B cell (primary cell): ENCODE results near the gene IL4R. TPM values are rescaled to one million over a fixed set of nuclear protein-coding genes. Genes with fewer than 3 reads are reported as not detected.

ENCODE experiments used
- ATAC-seq: fragments of 200-7000 bp; cut with Tn5 transposase; one replicate; pipeline ENCODE4 v1.10.0; 2021; ENCODE audit warnings: low read depth, mild to moderate bottlenecking, moderate number of reproducible peaks, moderate library complexity
- CTCF ChIA-PET: fragments of 350-600 bp; sonication (Branson Sonifier 250); formaldehyde crosslinking; loops from one replicate; lab custom pipeline; 2021; ENCODE audit warnings: antibody characterized with exemption, inconsistent platforms; lab: Charles Lee
- POLR2A ChIA-PET: fragments of 350-600 bp; sonication (Branson Sonifier 250); formaldehyde crosslinking; loops from one replicate; lab custom pipeline; 2021; ENCODE audit warnings: antibody characterized with exemption; lab: Charles Lee
- DNase-seq: peaks from one replicate; pipeline ENCODE4 v3.0.0; 2013
- H2AFZ ChIP-seq: 2 replicates; pipeline ENCODE4 v1.6.1; 2012; ENCODE audit warnings: mild to moderate bottlenecking, low read depth, low read length; ENCODE audit not compliant: insufficient read depth, poor library complexity, severe bottlenecking
- H3K27ac ChIP-seq, 2 donors: 1 replicate in 1 of 2; 2 replicates in 1 of 2; pipeline ENCODE4 v1.5.1; 2012 to 2013; ENCODE audit warnings: low read length in 2 of 2, mild to moderate bottlenecking in 2 of 2, moderate library complexity in 1 of 2
- H3K27me3 ChIP-seq, 4 experiments: fragments of 200-600 bp in 1 of 4; sonication (generic) in 1 of 4; replicated peaks in 1 of 4; 1 replicate in 2 of 4; 2 replicates in 2 of 4; pipeline versions ENCODE4 v1.6.1 to v1.7.0; 2013 to 2016; ENCODE audit warnings: low read length in 3 of 4, mild to moderate bottlenecking in 2 of 4, mixed read lengths in 1 of 4, moderate library complexity in 1 of 4; ENCODE audit not compliant: insufficient read depth in 4 of 4, control insufficient read depth in 3 of 4; ENCODE audit errors: control extremely low read depth in 1 of 4
- H3K36me3 ChIP-seq, 2 experiments: replicated peaks in 1 of 2; 1 replicate in 1 of 2; 2 replicates in 1 of 2; pipeline versions ENCODE4 v1.6.1 to v1.7.1; 2013; ENCODE audit warnings: low read length in 1 of 2; ENCODE audit not compliant: insufficient read depth in 2 of 2, control insufficient read depth in 1 of 2; ENCODE audit errors: control extremely low read depth in 1 of 2, extremely low read depth in 1 of 2
- H3K4me1 ChIP-seq, 2 donors: fragments of 200-600 bp in 1 of 2; sonication (generic) in 1 of 2; 1 replicate in 1 of 2; 2 replicates in 1 of 2; pipeline versions ENCODE4 v1.5.1 to v1.6.1; 2013 to 2017; ENCODE audit warnings: low read length in 2 of 2; ENCODE audit not compliant: control insufficient read depth in 2 of 2, insufficient read depth in 2 of 2
- H3K4me2 ChIP-seq: replicated peaks from 2 replicates; pipeline ENCODE3; 2012; ENCODE audit warnings: mild to moderate bottlenecking, low read depth, low read length; ENCODE audit not compliant: poor library complexity, severe bottlenecking
- H3K4me3 ChIP-seq, 5 experiments: fragments of 200-600 bp in 1 of 5; sonication (generic) in 1 of 5; 1 replicate in 3 of 5; 2 replicates in 2 of 5; pipeline versions ENCODE4 v1.5.1 to v1.7.0; 2011 to 2016; ENCODE audit warnings: low read length in 4 of 5, mild to moderate bottlenecking in 4 of 5, low read depth in 2 of 5, control low read depth in 1 of 5, moderate library complexity in 1 of 5; ENCODE audit not compliant: insufficient read depth in 1 of 5; ENCODE audit errors: control extremely low read depth in 1 of 5, extremely low read depth in 1 of 5
- H3K79me2 ChIP-seq: fragments of 200-600 bp; sonication (generic); one replicate; pipeline ENCODE4 v1.6.0; 2016; ENCODE audit warnings: low read length; ENCODE audit not compliant: control insufficient read depth, insufficient read depth
- H3K9ac ChIP-seq: fragments of 200-600 bp; sonication (generic); 2 replicates; pipeline ENCODE4 v1.6.1; 2017; ENCODE audit warnings: mild to moderate bottlenecking, low read length, moderate library complexity
- H3K9me3 ChIP-seq, 3 donors: one replicate each; pipeline versions ENCODE4 v1.6.1 to v1.7.1; 2013; ENCODE audit warnings: low read length in 2 of 3; ENCODE audit not compliant: control insufficient read depth in 2 of 3, insufficient read depth in 1 of 3; ENCODE audit errors: control extremely low read depth in 1 of 3
- H4K20me1 ChIP-seq: 2 replicates; pipeline ENCODE4 v1.6.0; 2012; ENCODE audit warnings: mild to moderate bottlenecking, low read length; ENCODE audit not compliant: insufficient read depth, control insufficient read depth, poor library complexity, severe bottlenecking
- H3K27ac Mint-ChIP-seq: one replicate; pipeline ENCODE4 v1.8.0; 2021; ENCODE audit warnings: mixed read lengths
- H3K27me3 Mint-ChIP-seq: one replicate; pipeline ENCODE4 v1.8.0; 2021; ENCODE audit warnings: mixed read lengths
- H3K4me1 Mint-ChIP-seq: one replicate; pipeline ENCODE4 v1.8.0; 2021; ENCODE audit warnings: mixed read lengths
- H3K4me3 Mint-ChIP-seq: one replicate; pipeline ENCODE4 v1.8.0; 2021; ENCODE audit warnings: mixed read lengths
- H3K9me3 Mint-ChIP-seq: one replicate; pipeline ENCODE4 v1.8.0; 2022; ENCODE audit warnings: mixed read lengths; ENCODE audit not compliant: insufficient read depth
- CTCF ChIP-seq: fragments of 200-600 bp; IDR thresholded peaks from one replicate; pipeline ENCODE4 v1.8.0; 2022; ENCODE audit warnings: antibody characterized with exemption, mild to moderate bottlenecking
- EZH2 ChIP-seq: IDR thresholded peaks from 2 replicates; pipeline ENCODE4 v1.6.1; 2012; ENCODE audit warnings: borderline replicate concordance, low read depth, mild to moderate bottlenecking, moderate library complexity, low read length; ENCODE audit not compliant: insufficient read depth, poor library complexity, severe bottlenecking
- WGBS: methylation state at CpG from one replicate; pipeline ENCODE4 v1.1.5; 2013; ENCODE audit warnings: missing lambda C conversion rate; ENCODE audit not compliant: insufficient coverage; 5-methylcytosine and 5-hydroxymethylcytosine counted together
- intact Hi-C: fragments of 100-400 bp; cut with micrococcal nuclease; formaldehyde crosslinking; loops from one replicate; pipeline ENCODE4 v1.10.0; 2022
- polyA plus RNA-seq: library from polyadenylated mRNA; depleted of rRNA; stranded (reverse); fragments of >200 nt; gene quantifications from 2 replicates; pipeline ENCODE4 v1.2.3, GENCODE V29; 2012
- total RNA-seq, 2 donors: library from RNA; stranded (reverse); fragments of 120-200 nt in 1 of 2; gene quantifications; 1 replicate in 1 of 2; 2 replicates in 1 of 2; pipeline versions ENCODE4 v1.2.3 to v1.2.4, GENCODE V29; 2013 to 2022

IL4R gene
- total and polyA plus RNA-seq, 2 donors (not counting 1 experiment from before 2014, with no cell fraction given) = 311 to 966 TPM

- CTCF ChIA-PET = interaction anchor here (0.7 to 1.5 kb wide), 4 partner anchors 13 to 88 kb away, joined by 3 to 7 read pairs (median 4); no protein-coding TSS in a partner anchor
- Histone ChIP-seq H3K36me3 (no peaks in the 10 kb centered on the region), H3K9me3 (no peaks in the 10 kb centered on the region), H4K20me1 (no peaks in the 10 kb centered on the region), H3K4me2 (peak overlapping the region; percentile 78), H2AFZ (no peak overlapping the region), H3K27ac (peak overlapping the region in 1 of 2 donors; percentile 27), H3K4me3 (peak overlapping the region in 1 of 5 experiments; percentile 94), H3K9ac (no peak overlapping the region), H3K4me1 (peaks cover 48 to 52% of the 10 kb centered on the region in 2 donors), H3K79me2 (peaks cover 50% of the 10 kb centered on the region), H3K27me3 (no peaks in the 10 kb centered on the region)
- ATAC-seq (no peak), DNase-seq (peak; percentile 50)
- intact Hi-C loops = no loop called here
- 80% methylated on average over 1 of the region's 8 CpGs for WGBS
- POLR2A ChIA-PET = interaction anchor here (1.6 kb wide), 1 partner anchor 48 kb away, joined by 5 read pairs; no protein-coding TSS in a partner anchor
- TF ChIP-seq EZH2 (no peak), CTCF (no peak)
- Mint-ChIP-seq H3K27me3 (no peaks in the 10 kb centered on the region), H3K4me1 (peaks cover 76% of the 10 kb centered on the region), H3K27ac (peak overlapping the region; percentile 99), H3K9me3 (no peaks in the 10 kb centered on the region), H3K4me3 (peak overlapping the region; percentile 99)
Measured at GRCh38 chr16:27267037-27267677, 46.6 kb upstream of the IL4R start.
